ENCODE data around the gene SLC22A9.

The SLC22A9 gene

GRCh38 chr11:63445720-63446119 is 76.1 kb downstream of the SLC22A9 start:
- H3K4me3 ChIP-seq (ENCODE audit: low read length), result no peak overlapping the region
- no peak for TF ChIP-seq CTCF (conservative IDR thresholded peaks at IDR 0.05; ENCODE audit: low read depth, low read length)
- no peak for DNase-seq (ENCODE audit: low read depth)

- no peak for TF ChIP-seq CTCF (conservative IDR thresholded peaks at IDR 0.05; ENCODE audit: low read depth, low read length)
- DNase-seq (ENCODE audit: low read depth), result no peak
- no peak overlapping the region for H3K4me3 ChIP-seq (ENCODE audit: low read length)
Observed at GRCh38 chr11:63448646-63449045, 79.1 kb downstream of the SLC22A9 start.

- DNase-seq (ENCODE audit: low read depth), result no peak
- no peak overlapping the region for H3K4me3 ChIP-seq (ENCODE audit: low read length)
- TF ChIP-seq CTCF (conservative IDR thresholded peaks at IDR 0.05; ENCODE audit: low read depth, low read length), result no peak
Observed at GRCh38 chr11:63459586-63459985, 90.0 kb downstream of the SLC22A9 start.

Data from retinal pigment epithelial cell (primary cell).